ENCODE data around the gene CSRP1. TPM values are rescaled to one million over a fixed set of nuclear protein-coding genes. Genes with fewer than 3 reads are reported as not detected.
A peak's percentile ranks its signal among the peaks of the same experiment; 100 is the strongest.

The CSRP1 gene
- total and polyA plus RNA-seq, 4 donors = 143 to 278 (median 227) TPM

GRCh38 chr1:201518071-201518470 lies 11.1 kb upstream of the CSRP1 start:
- Histone ChIP-seq H3K9ac (ENCODE audit: insufficient read depth in 1 of 2, low read length in 2 of 2) (no peak overlapping the region), H3K36me3 (ENCODE audit: control insufficient read depth in 4 of 4, insufficient read depth in 4 of 4, low read length in 4 of 4) (no peaks in the 10 kb centered on the region), H3K27ac (ENCODE audit: low read depth in 1 of 2, low read length in 1 of 2) (no peak overlapping the region), H3K4me3 (no peak overlapping the region), H3K4me1 (ENCODE audit: control insufficient read depth in 5 of 5, insufficient read depth in 5 of 5, low read length in 5 of 5) (peaks cover 0 to 4% (median 0%) of the 10 kb centered on the region in 5 donors), H3K9me3 (ENCODE audit: control insufficient read depth in 4 of 4, insufficient read depth in 3 of 4, low read length in 3 of 4) (no peaks in the 10 kb centered on the region), H3K27me3 (ENCODE audit: control insufficient read depth in 3 of 3, insufficient read depth in 3 of 3, low read length in 2 of 3) (no peaks in the 10 kb centered on the region)
- WGBS, 2 donors = 76 to 79% methylated on average over 5 of the region's 5 CpGs
- TF ChIP-seq, protein P1, sequence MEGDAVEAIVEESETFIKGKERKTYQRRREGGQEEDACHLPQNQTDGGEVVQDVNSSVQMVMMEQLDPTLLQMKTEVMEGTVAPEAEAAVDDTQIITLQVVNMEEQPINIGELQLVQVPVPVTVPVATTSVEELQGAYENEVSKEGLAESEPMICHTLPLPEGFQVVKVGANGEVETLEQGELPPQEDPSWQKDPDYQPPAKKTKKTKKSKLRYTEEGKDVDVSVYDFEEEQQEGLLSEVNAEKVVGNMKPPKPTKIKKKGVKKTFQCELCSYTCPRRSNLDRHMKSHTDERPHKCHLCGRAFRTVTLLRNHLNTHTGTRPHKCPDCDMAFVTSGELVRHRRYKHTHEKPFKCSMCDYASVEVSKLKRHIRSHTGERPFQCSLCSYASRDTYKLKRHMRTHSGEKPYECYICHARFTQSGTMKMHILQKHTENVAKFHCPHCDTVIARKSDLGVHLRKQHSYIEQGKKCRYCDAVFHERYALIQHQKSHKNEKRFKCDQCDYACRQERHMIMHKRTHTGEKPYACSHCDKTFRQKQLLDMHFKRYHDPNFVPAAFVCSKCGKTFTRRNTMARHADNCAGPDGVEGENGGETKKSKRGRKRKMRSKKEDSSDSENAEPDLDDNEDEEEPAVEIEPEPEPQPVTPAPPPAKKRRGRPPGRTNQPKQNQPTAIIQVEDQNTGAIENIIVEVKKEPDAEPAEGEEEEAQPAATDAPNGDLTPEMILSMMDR (IDR thresholded peaks at IDR 0.05; ENCODE audit: control extremely low read depth, extremely low read depth) = no peak
- no peak for DNase-seq
- no peak for ATAC-seq (ENCODE audit: insufficient read depth, low FRiP score)

- Histone ChIP-seq H3K4me1 (ENCODE audit: control insufficient read depth in 5 of 5, insufficient read depth in 5 of 5, low read length in 5 of 5) (peaks cover 0 to 8% (median under 1%) of the 10 kb centered on the region in 5 donors), H3K27ac (ENCODE audit: low read depth in 1 of 2, low read length in 1 of 2) (no peak overlapping the region), H3K36me3 (ENCODE audit: control insufficient read depth in 4 of 4, insufficient read depth in 4 of 4, low read length in 4 of 4) (no peaks in the 10 kb centered on the region), H3K4me3 (no peak overlapping the region), H3K27me3 (ENCODE audit: control insufficient read depth in 3 of 3, insufficient read depth in 3 of 3, low read length in 2 of 3) (no peaks in the 10 kb centered on the region), H3K9me3 (ENCODE audit: control insufficient read depth in 4 of 4, insufficient read depth in 3 of 4, low read length in 3 of 4) (no peaks in the 10 kb centered on the region), H3K9ac (ENCODE audit: insufficient read depth in 1 of 2, low read length in 2 of 2) (no peak overlapping the region)
- peak in 1 of 3 donors; percentile 17 for DNase-seq
- ATAC-seq (ENCODE audit: insufficient read depth, low FRiP score) = no peak
- TF ChIP-seq, protein P1 (IDR thresholded peaks at IDR 0.05; ENCODE audit: control extremely low read depth, extremely low read depth) = no peak
- 75 to 83% methylated on average over 7 of the region's 7 CpGs for WGBS, 2 donors
These were observed 10.7 kb upstream of the CSRP1 start for GRCh38 chr1:201517631-201518030.

DNA sequence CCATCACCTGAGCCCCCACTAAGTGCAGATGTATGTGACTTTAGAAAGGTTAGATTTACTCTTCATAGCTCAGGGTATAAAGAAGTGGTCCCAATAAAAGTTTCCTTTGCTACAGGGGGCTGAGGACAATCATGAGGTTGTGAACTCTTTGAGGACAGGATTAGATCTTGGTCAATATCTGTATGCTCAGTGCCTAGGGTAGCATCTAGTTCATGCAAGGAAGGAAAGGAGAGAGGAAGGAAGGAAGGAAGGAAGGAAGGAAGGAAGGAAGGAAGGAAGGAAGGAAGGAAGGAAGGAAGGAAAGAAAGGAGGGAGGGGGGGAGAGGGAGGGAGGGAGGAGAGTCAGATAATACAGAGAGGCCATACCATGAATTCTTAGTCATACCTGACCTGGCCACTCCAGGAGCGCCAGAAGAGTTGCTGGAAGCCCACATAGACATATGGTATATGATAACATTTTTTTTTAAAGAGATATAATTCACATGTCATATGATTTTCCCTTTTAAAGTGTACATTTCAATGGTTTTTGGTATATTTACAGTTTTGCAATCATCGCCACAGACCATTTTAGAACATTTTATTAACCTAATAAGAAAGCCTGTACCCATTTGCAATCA lies 9.7 kb upstream of the CSRP1 start:
- no peak overlapping the region for H3K27ac ChIP-seq (ENCODE audit: low read depth in 1 of 2, low read length in 1 of 2)
- peaks cover 0 to 18% (median 6%) of the 10 kb centered on the region in 5 donors for H3K4me1 ChIP-seq (ENCODE audit: control insufficient read depth in 5 of 5, insufficient read depth in 5 of 5, low read length in 5 of 5)
- H3K36me3 ChIP-seq (ENCODE audit: control insufficient read depth in 4 of 4, insufficient read depth in 4 of 4, low read length in 4 of 4) = no peaks in the 10 kb centered on the region
- 92 to 98% methylated on average over 2 of the region's 2 CpGs for WGBS, 2 donors
- no peak for ATAC-seq (ENCODE audit: insufficient read depth, low FRiP score)
- no peak for DNase-seq
- H3K27me3 ChIP-seq (ENCODE audit: control insufficient read depth in 3 of 3, insufficient read depth in 3 of 3, low read length in 2 of 3) = no peaks in the 10 kb centered on the region
- H3K9ac ChIP-seq (ENCODE audit: insufficient read depth in 1 of 2, low read length in 2 of 2) = no peak overlapping the region
- H3K9me3 ChIP-seq (ENCODE audit: control insufficient read depth in 4 of 4, insufficient read depth in 3 of 4, low read length in 3 of 4) = no peaks in the 10 kb centered on the region
- H3K4me3 ChIP-seq = no peak overlapping the region
- TF ChIP-seq, protein P1 (IDR thresholded peaks at IDR 0.05; ENCODE audit: control extremely low read depth, extremely low read depth) = no peak

DNA sequence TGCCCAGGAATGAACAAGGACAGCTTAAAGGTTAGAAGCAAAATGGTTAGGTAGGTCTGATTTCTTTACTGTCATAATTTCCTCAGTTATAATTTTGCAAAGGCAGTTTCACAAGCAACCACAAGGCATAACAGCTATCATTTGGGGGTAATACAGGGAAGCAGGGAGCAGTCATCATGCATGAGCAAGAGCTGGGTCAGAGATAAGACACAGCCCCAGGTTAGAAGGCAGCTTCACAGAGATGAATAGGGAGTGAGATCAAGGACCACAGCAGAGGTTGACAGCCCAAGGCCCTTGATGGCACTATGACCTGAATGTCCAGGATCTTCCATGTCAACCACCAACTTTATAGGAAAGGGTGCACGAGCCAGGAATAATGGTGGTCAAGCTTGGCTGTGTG lies 9.0 kb upstream of the CSRP1 start:
- Histone ChIP-seq H3K27me3 (ENCODE audit: control insufficient read depth in 3 of 3, insufficient read depth in 3 of 3, low read length in 2 of 3) (no peaks in the 10 kb centered on the region), H3K4me3 (no peak overlapping the region), H3K36me3 (ENCODE audit: control insufficient read depth in 4 of 4, insufficient read depth in 4 of 4, low read length in 4 of 4) (no peaks in the 10 kb centered on the region), H3K27ac (ENCODE audit: low read depth in 1 of 2, low read length in 1 of 2) (no peak overlapping the region), H3K4me1 (ENCODE audit: control insufficient read depth in 5 of 5, insufficient read depth in 5 of 5, low read length in 5 of 5) (peaks cover 0 to 25% (median 7%) of the 10 kb centered on the region in 5 donors), H3K9ac (ENCODE audit: insufficient read depth in 1 of 2, low read length in 2 of 2) (no peak overlapping the region), H3K9me3 (ENCODE audit: control insufficient read depth in 4 of 4, insufficient read depth in 3 of 4, low read length in 3 of 4) (no peaks in the 10 kb centered on the region)
- TF ChIP-seq, protein P1 (IDR thresholded peaks at IDR 0.05; ENCODE audit: control extremely low read depth, extremely low read depth) = no peak
- DNase-seq (no peak), ATAC-seq (ENCODE audit: insufficient read depth, low FRiP score) (no peak)
- 74 to 84% methylated on average over 1 of the region's 1 CpG for WGBS, 2 donors

Data from lung (tissue), 12 donors.